ENCODE data around the gene C10orf105. TPM values are rescaled to one million over a fixed set of nuclear protein-coding genes. Genes with fewer than 3 reads are reported as not detected.

Gene C10orf105
- total RNA-seq, 1 experiment from 2014 or later: not detected

DNA sequence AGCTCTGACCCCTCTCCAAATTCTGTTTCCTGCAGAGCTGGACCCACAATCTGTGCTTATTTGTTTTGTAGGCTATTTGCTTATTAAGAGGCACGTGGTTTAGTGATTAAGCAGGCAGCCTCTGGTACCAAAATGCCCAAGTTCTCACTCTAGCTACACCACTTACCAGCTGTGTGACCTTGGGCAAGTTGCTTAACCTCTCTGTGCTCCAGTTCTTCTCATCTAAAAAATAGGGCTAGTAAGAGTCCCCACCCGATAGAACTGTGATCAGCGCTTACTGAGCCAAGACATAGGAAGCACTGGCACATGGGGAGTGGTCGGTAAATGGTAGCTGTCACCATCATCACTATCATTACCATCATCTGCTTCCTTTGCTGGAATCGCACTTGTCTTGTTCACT, 20.8 kb downstream of the C10orf105 start:
- no peak for DNase-seq (ENCODE audit: low read depth)

DNA sequence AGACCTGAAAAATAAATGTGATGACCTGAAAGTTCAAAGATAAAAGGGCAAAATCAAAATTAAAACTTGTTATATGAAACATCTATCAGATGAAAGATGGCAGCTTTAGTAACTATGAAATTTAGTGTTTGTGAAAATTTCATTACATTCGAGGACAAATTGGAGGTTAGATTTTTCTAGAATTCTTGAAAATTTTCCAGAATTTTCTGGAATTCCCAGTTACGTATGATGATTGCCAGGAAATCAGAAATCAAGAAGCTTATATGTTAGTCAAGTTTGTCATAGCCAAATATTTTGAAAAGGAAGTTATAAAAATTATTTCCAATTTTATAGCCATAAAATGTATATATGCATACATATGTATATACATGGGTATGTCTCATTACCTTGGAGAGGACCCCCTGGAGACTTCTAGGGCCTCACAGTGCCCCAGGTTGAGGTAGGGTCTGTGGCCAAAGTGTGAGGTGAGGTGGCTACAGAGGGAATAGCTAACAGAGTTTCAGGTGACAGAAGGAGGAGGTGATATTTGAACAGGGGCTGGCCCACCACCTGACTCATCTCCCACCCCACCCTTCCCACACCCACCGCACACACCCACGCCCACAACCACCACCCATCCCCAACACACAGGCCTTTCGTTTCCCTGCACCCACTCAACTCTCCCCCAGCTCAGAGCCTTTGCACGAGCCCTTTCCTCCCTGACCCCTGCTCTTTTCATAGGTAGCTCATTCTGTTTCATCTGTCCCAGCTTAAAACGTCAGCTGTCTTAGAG, 21.5 kb downstream of the C10orf105 start:
- DNase-seq (ENCODE audit: low read depth): no peak

DNA sequence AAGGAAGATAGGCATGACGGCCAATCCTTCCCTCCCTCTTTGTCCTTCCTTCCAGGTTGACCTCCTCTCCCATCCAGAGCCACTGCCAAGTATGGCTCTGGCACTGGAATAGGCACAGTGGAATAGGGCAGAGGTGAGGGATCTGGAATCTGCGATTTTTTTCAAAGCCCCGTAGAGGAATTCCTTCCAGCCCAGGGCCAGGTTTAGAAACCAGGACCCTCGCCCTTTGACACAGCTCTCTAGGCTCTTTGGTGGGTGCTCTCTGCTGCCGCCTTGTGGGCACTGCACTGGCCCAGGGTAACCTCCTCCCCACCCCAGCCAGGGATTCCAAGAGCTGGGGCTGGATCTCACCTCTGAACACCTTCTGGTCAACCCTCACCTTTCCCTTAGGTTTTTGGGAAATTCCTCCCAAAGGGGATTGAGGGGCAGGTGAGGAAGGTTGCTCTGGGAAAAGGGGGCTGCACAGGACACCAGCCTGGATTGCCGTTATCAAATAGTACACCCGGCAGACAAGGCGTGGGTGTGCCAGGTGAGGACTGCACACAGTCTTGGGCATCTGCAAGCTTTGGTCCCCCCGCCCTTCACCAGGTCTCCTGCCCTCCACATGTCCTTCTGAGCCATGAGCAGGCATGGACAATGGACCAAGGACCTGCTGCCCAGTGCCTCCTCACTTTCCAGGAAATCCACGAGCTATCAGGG, 22.8 kb downstream of the C10orf105 start:
- peak; percentile 54 for DNase-seq (ENCODE audit: low read depth)

DNA sequence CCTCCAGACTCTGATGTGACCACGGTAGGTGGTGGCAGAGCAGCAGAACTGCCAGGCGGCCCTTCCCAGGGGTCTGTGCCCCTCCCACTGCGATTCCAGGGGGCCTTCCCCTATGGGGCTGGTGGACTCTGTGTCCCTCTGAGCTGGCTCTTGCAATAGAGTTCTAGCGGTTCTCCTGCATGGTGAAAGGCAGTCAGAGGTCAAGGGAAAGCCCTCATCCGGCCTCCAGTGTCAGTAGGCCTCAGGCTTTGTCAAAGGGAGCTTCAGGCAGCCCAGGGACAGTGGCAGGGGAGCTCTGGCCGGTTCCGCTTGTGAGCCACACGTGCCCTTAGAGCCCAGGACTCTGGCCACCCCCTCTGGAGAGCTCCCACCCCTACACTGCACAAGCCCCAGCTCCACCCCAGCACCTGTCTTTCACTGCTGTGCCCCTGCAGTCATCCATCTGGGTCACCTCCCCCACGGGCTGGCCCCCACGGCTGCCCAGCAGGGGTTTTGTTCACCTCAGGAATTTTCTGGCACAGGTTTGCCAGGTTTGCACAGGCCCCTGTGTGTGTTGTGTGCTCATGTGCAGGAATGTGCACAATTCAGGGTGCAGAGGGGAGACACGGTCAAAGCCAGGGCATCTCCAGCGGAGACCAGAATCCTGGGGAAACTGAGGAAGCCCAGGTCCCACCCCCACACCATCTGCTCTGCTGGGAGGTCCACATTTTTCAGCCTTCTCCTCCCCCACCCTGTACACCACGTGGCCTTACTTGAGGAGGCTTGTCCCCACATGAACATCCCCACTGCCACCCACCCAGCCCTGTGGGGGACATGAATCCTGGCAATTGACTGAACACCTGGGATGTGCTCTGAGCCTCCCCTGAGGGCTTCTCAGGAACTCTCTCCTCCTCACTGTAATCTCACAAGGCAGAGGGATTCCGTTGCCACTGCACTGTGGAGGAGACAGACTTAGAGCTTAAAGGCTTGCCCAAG, 23.8 kb downstream of the C10orf105 start:
- DNase-seq (ENCODE audit: low read depth): no peak

DNA sequence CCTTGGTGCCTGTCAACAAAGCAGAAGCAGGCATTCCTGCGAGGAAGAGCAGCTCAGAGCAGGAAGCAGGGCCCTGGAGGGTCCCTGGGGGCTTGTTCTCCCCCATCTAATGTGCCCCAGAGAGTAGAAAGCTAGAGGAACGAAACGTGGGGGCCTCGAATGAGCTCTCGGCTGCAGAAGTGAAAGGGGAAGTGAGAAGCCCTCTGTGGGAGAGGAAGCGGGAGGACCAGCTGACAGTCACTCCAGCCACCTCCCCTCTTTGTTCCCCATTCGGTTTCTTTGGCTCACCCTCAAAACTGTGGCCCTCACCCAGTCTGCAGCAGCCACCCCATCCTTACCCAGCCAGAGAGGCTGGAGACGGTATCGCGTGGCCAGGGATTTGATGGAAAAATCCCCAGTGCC, 25.0 kb downstream of the C10orf105 start:
- no peak for DNase-seq (ENCODE audit: low read depth)

DNA sequence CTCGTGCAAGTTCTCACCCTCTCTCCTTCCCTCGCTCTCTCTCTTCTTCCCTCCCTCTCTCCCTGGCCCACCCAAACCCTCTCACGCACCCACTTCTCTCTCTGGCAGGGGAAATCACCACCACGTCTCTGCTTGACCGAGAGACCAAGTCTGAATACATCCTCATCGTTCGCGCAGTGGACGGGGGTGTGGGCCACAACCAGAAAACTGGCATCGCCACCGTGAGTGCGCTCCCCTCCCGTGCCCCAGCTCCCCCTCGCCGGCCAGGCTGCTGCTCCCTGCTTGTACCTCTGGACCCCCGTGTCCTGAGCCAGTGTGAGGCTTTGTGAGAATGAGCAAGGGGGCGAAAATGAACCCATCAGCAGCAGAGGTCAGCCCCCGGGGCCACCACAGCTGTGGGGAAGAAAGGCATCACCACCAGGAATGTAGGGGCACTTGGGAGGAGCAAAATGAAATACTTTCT, 25.5 kb downstream of the C10orf105 start:
- no peak for DNase-seq (ENCODE audit: low read depth)

DNA sequence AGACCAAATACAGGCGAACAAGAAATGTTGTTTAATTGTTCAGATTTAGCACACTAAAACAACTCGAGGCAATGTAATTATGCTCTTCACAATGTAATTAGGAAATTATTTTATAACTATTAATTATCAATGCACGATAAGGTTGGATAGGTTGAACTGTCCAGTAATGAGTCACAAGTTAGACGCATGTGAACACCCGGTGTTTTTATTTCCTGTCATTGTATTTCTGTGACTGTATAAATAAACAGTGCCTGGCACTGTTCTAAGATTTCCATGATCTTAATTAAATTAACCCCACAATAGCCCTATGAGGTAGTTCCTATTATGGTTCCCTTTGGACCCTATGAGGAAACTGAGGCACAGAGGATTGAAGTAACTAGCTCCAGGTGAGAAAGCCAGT, 26.2 kb downstream of the C10orf105 start:
- DNase-seq (ENCODE audit: low read depth): no peak

DNA sequence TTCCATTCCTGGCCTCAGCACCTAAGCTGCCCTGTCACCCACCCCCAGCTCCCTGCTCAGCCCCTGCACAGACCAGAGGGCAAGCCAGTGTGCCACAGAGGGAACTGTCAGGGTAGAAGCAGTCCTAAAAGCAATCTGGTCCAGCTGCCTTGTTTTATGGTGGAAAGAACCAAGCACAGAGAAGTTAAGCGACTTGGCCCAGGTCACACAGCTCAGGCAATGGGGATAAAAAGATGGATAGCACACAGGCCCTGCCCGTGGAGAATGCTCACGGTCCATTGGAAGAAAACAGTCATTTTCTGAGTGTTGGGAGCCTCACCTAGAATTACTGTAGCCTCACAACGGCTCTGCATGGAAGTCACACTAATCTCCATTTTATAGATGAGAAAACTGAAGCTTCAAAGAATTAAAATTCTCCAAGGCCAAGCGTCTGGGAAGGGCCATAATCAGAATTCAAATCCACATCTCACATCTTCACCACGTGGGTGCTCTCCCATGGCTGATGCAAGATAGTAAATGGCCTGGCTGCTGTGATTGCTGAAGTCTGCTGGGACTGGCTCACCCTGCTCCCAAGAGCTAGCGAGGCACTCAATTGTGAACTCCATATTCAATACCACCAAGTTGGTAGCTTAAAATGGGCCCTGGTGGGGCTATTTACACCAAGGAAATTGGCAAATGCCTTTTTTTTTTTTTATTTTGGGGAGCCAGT, 26.8 kb downstream of the C10orf105 start:
- no peak for DNase-seq (ENCODE audit: low read depth)

DNA sequence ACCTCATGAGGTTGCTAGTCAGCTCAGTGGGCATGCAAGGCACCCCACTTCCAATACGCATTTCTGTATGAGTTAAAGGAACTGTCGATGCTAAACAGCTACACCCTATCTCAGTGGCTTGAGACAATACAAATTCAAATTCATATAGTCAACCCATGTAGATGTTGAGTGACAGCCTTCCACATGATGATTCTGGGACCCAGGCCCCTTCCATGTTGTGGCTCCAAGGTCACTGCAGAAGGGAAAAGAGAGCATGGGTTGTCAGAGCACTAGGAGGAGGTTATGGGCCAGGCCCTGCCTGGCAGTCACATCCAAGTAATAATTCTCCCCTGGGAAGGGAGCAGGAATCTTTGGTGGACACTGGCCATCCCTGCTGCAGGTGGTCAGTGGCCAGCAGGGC, 28.2 kb downstream of the C10orf105 start:
- no peak for DNase-seq (ENCODE audit: low read depth)

DNA sequence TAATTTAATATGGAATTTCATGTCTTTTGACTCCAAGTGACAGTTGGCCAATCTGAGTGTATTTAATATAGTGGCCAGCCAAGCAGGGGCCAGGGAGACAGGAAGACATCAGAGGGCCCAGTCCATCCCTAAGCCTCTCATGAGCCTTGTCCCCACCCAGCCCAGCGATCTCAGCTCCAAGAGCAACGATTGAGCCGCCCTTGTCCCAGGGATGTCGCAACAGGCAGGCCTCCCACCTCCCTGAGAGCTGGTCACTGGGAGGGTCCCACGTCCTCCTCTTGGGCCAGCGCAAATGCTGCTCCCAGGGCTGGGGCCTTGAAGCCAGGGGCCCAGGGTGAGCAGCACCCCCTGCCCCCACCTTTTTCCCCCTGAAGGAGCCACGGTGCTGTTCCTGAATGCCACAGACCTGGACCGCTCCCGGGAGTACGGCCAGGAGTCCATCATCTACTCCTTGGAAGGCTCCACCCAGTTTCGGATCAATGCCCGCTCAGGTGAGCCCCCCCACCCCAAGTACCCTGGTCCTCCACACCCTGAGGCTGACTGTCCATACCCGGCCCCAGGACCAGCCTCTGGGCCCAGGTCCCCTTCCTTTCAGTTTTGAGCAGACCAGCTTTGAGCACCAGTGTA, 29.4 kb downstream of the C10orf105 start:
- DNase-seq (ENCODE audit: low read depth): no peak

DNA sequence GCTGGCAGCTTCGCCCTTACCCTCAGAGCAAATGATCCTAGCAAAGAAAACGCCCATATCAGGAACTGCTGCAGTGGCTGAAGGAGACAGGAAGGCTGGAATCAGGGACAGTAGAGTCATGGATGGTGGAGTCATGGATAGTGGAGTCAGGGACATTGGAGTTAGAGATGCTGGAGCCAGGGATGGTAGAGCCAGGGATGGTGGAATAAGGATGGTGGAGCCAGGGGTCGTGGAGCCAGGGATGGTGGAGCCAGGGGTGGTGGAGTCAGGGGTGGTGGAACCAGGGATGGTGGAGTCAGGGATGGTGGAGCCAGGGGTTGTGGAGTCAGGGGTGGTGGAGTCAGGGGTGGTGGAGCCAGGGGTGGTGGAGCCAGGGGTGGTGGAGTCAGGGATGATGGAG, 31.3 kb downstream of the C10orf105 start:
- DNase-seq (ENCODE audit: low read depth): no peak

DNA sequence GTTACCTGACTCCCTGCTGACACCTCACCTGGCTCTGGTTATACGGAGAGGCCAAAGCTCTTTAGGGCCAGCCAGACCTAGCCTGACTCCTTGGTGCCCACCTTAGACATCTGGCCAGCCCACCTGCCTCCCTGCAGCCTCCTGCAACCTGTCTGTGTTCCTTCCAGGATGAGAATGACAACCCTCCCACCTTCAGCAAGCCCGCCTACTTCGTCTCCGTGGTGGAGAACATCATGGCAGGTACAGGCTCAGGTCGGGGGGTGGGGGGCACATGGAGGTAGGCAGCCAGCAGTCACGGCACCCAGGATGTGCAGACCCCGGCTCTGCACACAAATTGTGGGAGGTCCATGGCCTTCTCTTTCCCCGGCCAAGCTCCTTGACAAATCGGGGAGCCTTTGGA, 32.1 kb downstream of the C10orf105 start:
- DNase-seq (ENCODE audit: low read depth): no peak

DNA sequence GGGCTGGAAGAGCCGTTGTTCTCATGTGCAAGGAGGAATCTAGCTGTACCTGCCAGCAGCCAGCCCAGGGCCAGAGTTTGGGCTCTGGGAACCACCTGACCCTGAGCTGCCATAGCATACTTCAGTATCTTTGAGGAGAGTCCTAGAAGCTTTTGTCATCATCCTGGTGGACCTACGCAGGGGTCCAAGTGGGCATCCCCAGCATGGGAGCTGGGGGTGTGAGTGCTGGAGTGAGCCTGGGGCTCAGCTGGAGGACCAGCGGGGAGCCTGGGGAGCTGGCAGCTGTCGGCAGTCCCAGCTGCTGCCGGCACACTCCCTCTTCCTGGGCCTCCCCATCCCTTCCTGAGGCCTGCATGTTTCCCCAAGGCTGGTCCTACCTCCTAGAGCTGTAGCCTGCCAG, 32.5 kb downstream of the C10orf105 start:
- DNase-seq (ENCODE audit: low read depth): no peak

DNA sequence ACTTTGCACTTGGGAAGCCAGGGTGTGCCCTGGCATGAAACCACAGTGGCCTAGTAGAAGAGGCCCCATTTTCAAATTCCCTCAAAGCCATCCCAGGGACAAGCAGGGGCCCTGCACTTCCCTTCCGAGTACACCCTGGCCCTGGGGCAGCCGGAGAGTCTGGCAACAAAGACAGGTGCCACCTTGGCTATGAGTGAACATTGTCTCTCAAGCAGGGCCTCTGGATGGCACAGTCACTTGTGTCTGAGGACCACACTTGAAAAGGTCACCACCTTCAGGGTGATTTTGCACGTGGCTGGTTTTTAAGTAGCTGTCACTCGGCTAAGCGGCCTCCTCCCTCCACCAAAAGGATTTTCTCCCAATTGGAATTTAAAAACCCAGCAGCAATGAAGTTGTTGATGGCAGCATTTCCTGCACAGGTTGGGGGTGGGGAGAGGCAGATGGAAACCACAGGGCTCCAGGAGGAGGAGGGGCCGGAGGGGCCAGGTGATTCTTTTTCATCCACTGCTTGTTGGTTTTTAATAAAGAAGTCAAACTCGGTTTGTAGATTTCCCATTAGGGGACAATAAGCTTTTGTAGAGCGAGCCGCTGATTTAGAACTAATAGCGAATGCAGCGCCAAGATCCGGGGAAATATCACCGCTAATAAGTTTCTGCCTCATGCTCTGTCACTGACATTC, 33.9 kb downstream of the C10orf105 start:
- DNase-seq (ENCODE audit: low read depth): no peak

DNA sequence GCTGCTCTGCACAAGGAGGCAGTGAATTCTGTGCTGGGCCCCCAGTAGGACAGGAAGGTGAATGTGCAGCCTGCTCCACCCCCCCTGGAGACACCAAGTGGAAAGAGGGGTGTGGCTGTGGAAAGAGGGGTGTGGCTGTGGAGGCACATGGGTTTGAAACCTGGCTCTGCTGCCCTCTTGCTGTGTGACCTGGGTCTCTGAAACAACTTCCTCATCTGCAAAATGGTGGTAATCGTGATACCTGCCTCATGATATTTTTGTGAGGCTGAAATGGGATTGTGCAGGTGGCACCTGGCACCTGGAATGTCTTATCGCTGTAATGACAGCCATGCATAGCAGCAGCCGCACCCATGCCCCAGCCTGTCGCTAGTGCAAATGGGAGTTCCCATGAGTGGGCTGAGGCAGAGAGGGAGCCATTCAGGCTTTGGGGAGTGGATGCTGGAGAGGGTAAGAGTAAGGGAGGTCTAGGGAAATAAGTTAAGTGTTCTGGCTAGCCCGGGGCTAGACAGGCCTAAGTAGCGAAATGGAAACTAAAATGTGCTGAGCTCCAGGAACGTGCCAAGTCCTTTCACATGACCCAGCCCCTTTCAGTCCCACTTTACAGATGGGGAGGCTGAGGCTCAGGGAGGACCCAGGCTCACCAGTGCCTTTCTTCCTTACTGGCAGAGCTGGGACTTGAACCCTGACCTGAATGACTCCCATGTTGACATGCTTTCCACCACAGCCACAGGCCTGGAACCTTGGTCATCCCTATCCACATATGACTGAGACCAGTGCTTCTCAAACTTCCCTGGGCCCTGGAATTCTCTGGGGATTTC, 35.0 kb downstream of the C10orf105 start:
- DNase-seq (ENCODE audit: low read depth): peak; percentile 25

DNA sequence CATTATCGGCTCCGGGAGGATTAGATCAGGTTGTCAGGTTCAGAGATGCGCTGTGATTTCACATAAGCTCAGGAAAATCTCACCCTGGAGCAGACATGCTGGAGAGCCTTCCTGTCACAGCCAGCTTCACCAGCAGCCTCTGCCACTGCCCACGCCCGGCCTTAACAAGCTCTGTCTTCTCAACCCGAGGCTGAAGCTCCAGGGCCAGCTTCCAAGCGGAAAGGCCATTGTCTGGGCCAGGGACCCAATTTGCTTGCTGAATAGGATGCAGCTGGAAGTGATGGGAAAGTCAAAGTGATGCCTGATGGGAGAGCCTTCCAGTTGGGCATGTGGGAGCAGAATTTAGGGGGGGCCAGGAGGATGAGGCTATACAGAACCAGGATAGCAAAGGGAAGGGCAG, 36.3 kb downstream of the C10orf105 start:
- no peak for DNase-seq (ENCODE audit: low read depth)

DNA sequence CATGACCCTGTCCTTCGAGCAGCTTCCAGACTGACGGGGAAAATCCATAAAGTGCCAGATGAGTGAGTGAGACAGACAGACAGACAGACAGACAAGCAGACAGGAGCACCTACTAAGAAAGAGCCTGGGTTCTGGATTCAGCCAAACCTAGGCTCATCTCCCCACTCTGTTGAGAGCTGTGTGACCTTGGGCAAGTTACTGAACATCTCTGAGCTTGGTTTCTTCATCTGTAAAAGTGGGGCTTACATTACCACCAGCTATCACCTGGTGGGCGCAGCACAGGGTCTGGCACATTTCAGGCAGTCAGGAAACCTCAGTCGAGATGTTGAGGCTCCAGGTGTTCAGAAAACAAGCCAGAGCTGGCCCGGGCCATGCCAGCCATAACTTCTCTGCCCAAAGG, 37.6 kb downstream of the C10orf105 start:
- DNase-seq (ENCODE audit: low read depth): no peak

DNA sequence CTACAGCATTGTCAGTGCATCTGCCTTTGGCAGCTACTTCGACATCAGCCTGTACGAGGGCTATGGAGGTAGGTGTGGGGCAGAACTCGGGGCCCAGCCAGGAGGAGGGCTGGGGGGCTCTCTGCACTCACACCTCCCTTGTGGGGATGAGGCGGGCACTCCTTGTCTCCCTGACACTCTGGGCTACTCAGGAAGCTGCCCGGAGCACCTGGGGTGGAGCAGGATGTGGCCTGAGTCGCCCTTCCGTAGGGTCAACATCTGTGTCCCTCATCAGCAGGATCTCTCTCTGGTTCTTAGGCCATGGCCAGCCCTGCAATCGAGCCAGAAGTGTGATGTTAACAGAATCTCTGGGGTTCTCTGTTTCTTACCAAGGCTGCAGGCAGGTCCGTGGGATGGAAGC, 40.2 kb downstream of the C10orf105 start:
- no peak for DNase-seq (ENCODE audit: low read depth)

DNA sequence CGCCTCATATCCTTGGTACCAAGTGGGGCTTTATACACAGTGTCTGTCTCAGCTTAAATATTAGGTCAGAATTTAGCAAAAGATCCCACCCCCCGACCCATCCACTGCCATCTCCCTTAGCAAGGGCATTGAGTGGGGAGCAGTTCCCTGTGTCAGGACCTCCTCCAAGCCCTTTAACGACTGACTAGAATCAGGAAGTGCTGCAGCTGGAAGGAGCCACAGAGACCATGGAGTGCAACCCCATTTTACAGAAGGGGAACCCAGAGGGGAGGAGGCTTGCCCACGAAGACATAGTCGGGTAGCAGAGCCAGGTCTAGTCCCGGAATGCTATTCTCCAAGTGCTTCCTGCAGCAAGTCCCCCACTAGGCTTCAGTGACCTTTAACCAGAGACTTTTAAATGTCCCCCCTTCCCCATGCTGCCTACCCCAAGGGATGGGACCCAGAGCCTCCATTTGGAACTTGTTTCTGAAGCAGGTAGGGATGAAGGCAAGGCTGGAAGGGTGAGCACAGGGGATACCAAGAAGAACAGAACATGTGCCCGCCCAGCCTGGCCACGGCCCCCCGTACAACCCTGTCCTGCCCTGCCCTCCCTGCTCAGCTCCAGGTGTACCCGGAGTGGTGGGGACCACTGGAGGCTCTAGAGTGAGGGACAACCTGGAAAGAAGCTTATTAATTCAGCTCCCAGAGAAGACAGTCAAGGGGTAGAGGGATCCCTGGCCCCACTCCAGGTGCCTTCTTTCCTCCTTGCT, 41.3 kb downstream of the C10orf105 start:
- no peak for DNase-seq (ENCODE audit: low read depth)
